H9 (cell line): Measurements from ENCODE around the gene ANTKMT. TPM values are rescaled to one million over a fixed set of nuclear protein-coding genes. Genes with fewer than 3 reads are reported as not detected.

Experiments used
- DNase-seq: peaks from one replicate; pipeline ENCODE4 v3.0.0-alpha.2; 2017
- H2AFZ ChIP-seq: one replicate; pipeline ENCODE4 v1.6.1; 2013; ENCODE audit warnings: mild to moderate bottlenecking, low read length, control low read depth, moderate library complexity
- H2AK5ac ChIP-seq: 2 replicates; pipeline ENCODE4 v1.6.1; 2013; ENCODE audit warnings: low read length, control low read depth, mixed read lengths; ENCODE audit not compliant: insufficient read length
- H2BK120ac ChIP-seq: one replicate; pipeline ENCODE4 v1.6.1; 2013; ENCODE audit warnings: low read depth, mild to moderate bottlenecking, low read length, control low read depth, inconsistent platforms; ENCODE audit not compliant: poor library complexity, severe bottlenecking
- H2BK12ac ChIP-seq: 2 replicates; pipeline ENCODE4 v1.6.1; 2013; ENCODE audit warnings: low read length, control low read depth, mixed read lengths, low read depth; ENCODE audit not compliant: insufficient read length
- H2BK15ac ChIP-seq: 2 replicates; pipeline ENCODE4 v1.6.1; 2013; ENCODE audit warnings: low read depth, low read length, control low read depth
- H2BK20ac ChIP-seq: one replicate; pipeline ENCODE4 v1.6.1; 2013; ENCODE audit warnings: low read depth, mild to moderate bottlenecking, low read length, control low read depth, inconsistent platforms; ENCODE audit not compliant: poor library complexity, severe bottlenecking
- H2BK5ac ChIP-seq: 2 replicates; pipeline ENCODE4 v1.6.1; 2013; ENCODE audit warnings: low read length, control low read depth, mixed read lengths; ENCODE audit not compliant: insufficient read length
- H3K14ac ChIP-seq: 2 replicates; pipeline ENCODE4 v1.6.1; 2013; ENCODE audit warnings: low read length, control low read depth; ENCODE audit not compliant: insufficient read depth
- H3K18ac ChIP-seq: 2 replicates; pipeline ENCODE4 v1.6.1; 2013; ENCODE audit warnings: low read depth, mild to moderate bottlenecking, mixed read lengths, low read length, control low read depth; ENCODE audit not compliant: insufficient read length
- H3K23ac ChIP-seq: 2 replicates; pipeline ENCODE4 v1.6.1; 2013; ENCODE audit warnings: low read length, control low read depth, mixed read lengths, low read depth; ENCODE audit not compliant: insufficient read length
- H3K23me2 ChIP-seq: 2 replicates; pipeline ENCODE4 v1.6.1; 2013; ENCODE audit warnings: low read depth, mild to moderate bottlenecking, mixed read lengths, low read length, control low read depth; ENCODE audit not compliant: insufficient read length, poor library complexity, severe bottlenecking
- H3K27ac ChIP-seq: 2 replicates; pipeline ENCODE4 v1.5.1; 2013; ENCODE audit warnings: low read length, control low read depth, mixed read lengths, low read depth; ENCODE audit not compliant: insufficient read length
- H3K27me3 ChIP-seq: 2 replicates; pipeline ENCODE4 v1.6.1; 2013; ENCODE audit warnings: low read length, control low read depth, inconsistent platforms; ENCODE audit not compliant: insufficient read depth
- H3K4ac ChIP-seq: 2 replicates; pipeline ENCODE4 v1.6.1; 2013; ENCODE audit warnings: low read depth, mild to moderate bottlenecking, control low read depth, inconsistent platforms, low read length, moderate library complexity
- H3K4me1 ChIP-seq: 2 replicates; pipeline ENCODE4 v1.6.1; 2013; ENCODE audit warnings: low read length, control low read depth, inconsistent platforms; ENCODE audit not compliant: insufficient read depth
- H3K4me2 ChIP-seq: 2 replicates; pipeline ENCODE4 v1.6.1; 2013; ENCODE audit warnings: low read length, control low read depth, mixed read lengths; ENCODE audit not compliant: insufficient read length, insufficient read depth
- H3K56ac ChIP-seq: 2 replicates; pipeline ENCODE4 v1.6.1; 2013; ENCODE audit warnings: low read depth, mild to moderate bottlenecking, mixed read lengths, low read length, control low read depth; ENCODE audit not compliant: insufficient read length
- H3K79me1 ChIP-seq: 2 replicates; pipeline ENCODE4 v1.6.1; 2013; ENCODE audit warnings: low read depth, mild to moderate bottlenecking, moderate library complexity, low read length, control low read depth, inconsistent platforms; ENCODE audit not compliant: insufficient read depth, poor library complexity, severe bottlenecking
- H3K79me2 ChIP-seq: 2 replicates; pipeline ENCODE4 v1.6.1; 2013; ENCODE audit warnings: low read length, control low read depth, inconsistent platforms; ENCODE audit not compliant: insufficient read depth
- H3K9ac ChIP-seq: 2 replicates; pipeline ENCODE4 v1.6.1; 2013; ENCODE audit warnings: low read length, control low read depth, mixed read lengths; ENCODE audit not compliant: insufficient read length; ENCODE audit errors: extremely low read depth
- H3K9me3 ChIP-seq: one replicate; pipeline ENCODE4 v1.6.1; 2013; ENCODE audit warnings: low read depth, low read length, inconsistent platforms; ENCODE audit not compliant: control insufficient read depth
- H3T11ph ChIP-seq: one replicate; pipeline ENCODE4 v1.6.1; 2013; ENCODE audit warnings: mild to moderate bottlenecking, low read length, control low read depth, inconsistent platforms
- H4K20me1 ChIP-seq: one replicate; pipeline ENCODE4 v1.6.1; 2013; ENCODE audit not compliant: control insufficient read depth, insufficient read length, insufficient read depth
- H4K5ac ChIP-seq: 2 replicates; pipeline ENCODE4 v1.6.1; 2013; ENCODE audit warnings: low read depth, mild to moderate bottlenecking, mixed read lengths, low read length, control low read depth; ENCODE audit not compliant: insufficient read length
- H4K8ac ChIP-seq: replicated peaks from 2 replicates; pipeline ENCODE4 v1.6.1; 2013; ENCODE audit warnings: low read length, control low read depth, mixed read lengths, low read depth; ENCODE audit not compliant: insufficient read length
- H4K91ac ChIP-seq: 2 replicates; pipeline ENCODE4 v1.6.1; 2013; ENCODE audit warnings: low read depth, mild to moderate bottlenecking, moderate library complexity, mixed read lengths, low read length, control low read depth; ENCODE audit not compliant: insufficient read length
- H3K27ac Mint-ChIP-seq, 3 experiments: 2 replicates in 2 of 3; 3 replicates in 1 of 3; pipeline ENCODE4 v1.8.0; 2020 to 2021; ENCODE audit warnings: mixed read lengths in 3 of 3, mild to moderate bottlenecking in 1 of 3, moderate library complexity in 1 of 3
- H3K27me3 Mint-ChIP-seq: 2 replicates; pipeline ENCODE4 v1.8.0; 2021; ENCODE audit warnings: low read depth, mild to moderate bottlenecking, moderate library complexity, mixed read lengths
- H3K36me3 Mint-ChIP-seq, 3 experiments: 2 replicates in 2 of 3; 3 replicates in 1 of 3; pipeline ENCODE4 v1.8.0; 2020 to 2021; ENCODE audit warnings: low read depth in 3 of 3, mixed read lengths in 3 of 3; ENCODE audit not compliant: insufficient read depth in 1 of 3
- H3K4me1 Mint-ChIP-seq, 2 experiments: 2 replicates each; pipeline ENCODE4 v1.8.0; 2020; ENCODE audit warnings: mixed read lengths in 2 of 2
- H3K4me3 Mint-ChIP-seq, 2 experiments: 2 replicates in 1 of 2; 3 replicates in 1 of 2; pipeline ENCODE4 v1.8.0; 2020 to 2021; ENCODE audit warnings: mild to moderate bottlenecking in 2 of 2, mixed read lengths in 2 of 2, moderate library complexity in 1 of 2
- H3K9me3 Mint-ChIP-seq, 2 experiments: 2 replicates in 1 of 2; 3 replicates in 1 of 2; pipeline ENCODE4 v1.8.0; 2020; ENCODE audit warnings: mild to moderate bottlenecking in 2 of 2, mixed read lengths in 2 of 2, moderate library complexity in 1 of 2
- CTCF ChIP-seq: fragments of 200-600 bp; sonication (generic); conservative IDR thresholded peaks from 3 replicates; pipeline ENCODE4 v1.8.0; 2021; ENCODE audit warnings: antibody characterized with exemption, mild to moderate bottlenecking
- WGBS: extraction: QIAGEN DNeasy Blood & Tissue Kit; methylation state at CpG from one replicate; pipeline ENCODE4 v1.1.7; 2013; ENCODE audit warnings: missing lambda C conversion rate, low lambda C conversion rate, mixed read lengths; ENCODE audit not compliant: insufficient read length; ENCODE audit errors: extremely low coverage; 5-methylcytosine and 5-hydroxymethylcytosine counted together
- total RNA-seq: library from RNA; stranded (reverse); gene quantifications from 2 replicates; pipeline ENCODE4 v1.2.1, GENCODE V29; 2021

Gene ANTKMT
- total RNA-seq, 1 experiment from 2014 or later = 31.5 TPM

DNA sequence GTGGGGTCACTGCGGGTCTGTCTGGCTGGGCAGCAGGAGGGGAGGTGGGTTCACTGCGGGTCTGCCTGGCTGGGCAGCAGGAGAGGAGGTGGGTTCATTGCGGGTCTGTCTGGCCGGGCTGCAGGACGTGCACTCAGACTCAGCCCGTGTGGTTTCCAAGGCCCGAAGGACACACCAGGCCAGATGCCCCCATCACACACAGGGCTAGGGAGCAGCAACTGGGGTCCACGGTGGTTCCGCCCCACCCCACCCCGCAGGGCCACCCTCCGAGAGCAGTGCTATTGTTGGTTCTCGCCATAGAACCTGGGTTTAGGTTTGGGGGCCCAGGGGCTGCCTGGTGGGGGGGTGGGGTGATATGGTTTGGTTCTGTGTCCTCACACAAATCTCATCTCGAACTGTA lies 25.7 kb downstream of the ANTKMT start:
- no CpG with 5 or more reads among the region's 13 CpGs for WGBS

More for the DNA sequence above, 25.7 kb downstream of the ANTKMT start:
- Mint-ChIP-seq H3K4me1 (peaks cover 9 to 17% of the 10 kb centered on the region in 2 experiments), H3K27me3 (peaks cover 5% of the 10 kb centered on the region), H3K27ac (no peak overlapping the region), H3K36me3 (no peaks in the 10 kb centered on the region), H3K9me3 (no peaks in the 10 kb centered on the region), H3K4me3 (no peak overlapping the region)
- no peak overlapping the region for H2BK12ac ChIP-seq
- no peaks in the 10 kb centered on the region for H3K9me3 ChIP-seq
- no peak overlapping the region for H2BK5ac ChIP-seq
- no peaks in the 10 kb centered on the region for H3K27me3 ChIP-seq
- no peak overlapping the region for H2BK120ac ChIP-seq
- no peaks in the 10 kb centered on the region for H4K20me1 ChIP-seq
- DNase-seq = no peak
- H3K27ac ChIP-seq = no peak overlapping the region
- H4K8ac ChIP-seq = no peak overlapping the region
- H3K14ac ChIP-seq = no peak overlapping the region
- H2BK15ac ChIP-seq = no peak overlapping the region
- no peak overlapping the region for H4K5ac ChIP-seq
- no peaks in the 10 kb centered on the region for H3K4me1 ChIP-seq
- no peak overlapping the region for H3K56ac ChIP-seq
- no peak for TF ChIP-seq CTCF
- H3K23ac ChIP-seq = no peak overlapping the region
- no peak overlapping the region for H3K4me2 ChIP-seq
- H3K4ac ChIP-seq = no peak overlapping the region
- no peak overlapping the region for H2AFZ ChIP-seq
- no peak overlapping the region for H4K91ac ChIP-seq
- no peak overlapping the region for H3T11ph ChIP-seq
- no peaks in the 10 kb centered on the region for H3K79me2 ChIP-seq
- H3K23me2 ChIP-seq = no peaks in the 10 kb centered on the region
- H3K18ac ChIP-seq = no peak overlapping the region
- H3K9ac ChIP-seq = no peak overlapping the region
- H2BK20ac ChIP-seq = no peak overlapping the region
- no peaks in the 10 kb centered on the region for H3K79me1 ChIP-seq
- no peak overlapping the region for H2AK5ac ChIP-seq
